HepG2 (cell line): Measurements from ENCODE around the gene GPR26. TPM values are rescaled to one million over a fixed set of nuclear protein-coding genes. Genes with fewer than 3 reads are reported as not detected.

Experiments
- ATAC-seq: fragments of 200-7000 bp; cut with Tn5 transposase; 3 replicates; pipeline ENCODE4 v1.9.1; 2020; ENCODE audit warnings: mild to moderate bottlenecking, moderate library complexity
- BruUV-seq: library from RNA; stranded (reverse); fragments of 400-500 nt; replicated peaks from 2 replicates; lab custom pipeline; 2021; lab: Mats Ljungman, UMichigan
- CTCF ChIA-PET: fragments of 300-600 bp; formaldehyde crosslinking; extraction: SDS; loops from one replicate; lab custom pipeline; 2021; ENCODE audit warnings: low total read pairs, inconsistent platforms, low intra/inter-chr PET ratio; lab: Yijun Ruan, JAX
- POLR2A ChIA-PET: fragments of 350-600 bp; sonication (Branson Sonifier 250); formaldehyde crosslinking; loops from one replicate; lab custom pipeline; 2020; ENCODE audit warnings: antibody characterized with exemption, inconsistent platforms; lab: Yijun Ruan, JAX
- DNase-seq: peaks from one replicate; pipeline ENCODE4 v3.0.0-alpha.2; 2015; ENCODE audit warnings: low spot score
- FAIRE-seq: peaks from 3 replicates; lab custom pipeline; 2011; peaks lifted over from hg19 to GRCh38; lab: Jason Lieb, UNC
- H2AFZ ChIP-seq: one replicate; pipeline ENCODE4 v1.6.1; 2011; ENCODE audit warnings: low read length, inconsistent platforms
- H3K27ac ChIP-seq: fragments of 300-600 bp; 3 replicates; pipeline ENCODE4 v1.8.0; 2011; ENCODE audit warnings: mixed run types, mild to moderate bottlenecking, mixed read lengths, low read length, inconsistent platforms; ENCODE audit not compliant: insufficient read depth; ENCODE audit errors: extremely low read length
- H3K27me3 ChIP-seq, 2 experiments: fragments of 200-600 bp in 1 of 2; 2 replicates in 1 of 2; 3 replicates in 1 of 2; pipeline versions ENCODE4 v1.6.0 to v1.8.0; 2011; ENCODE audit warnings: low read length in 2 of 2, mild to moderate bottlenecking in 2 of 2, moderate library complexity in 2 of 2, inconsistent platforms in 1 of 2; ENCODE audit not compliant: insufficient read depth in 2 of 2, control insufficient read depth in 1 of 2
- H3K36me3 ChIP-seq, 2 experiments: fragments of 200-600 bp in 1 of 2; replicated peaks in 1 of 2; 2 replicates in 1 of 2; 3 replicates in 1 of 2; pipeline versions ENCODE4 v1.5.1 to v1.8.0; 2011; ENCODE audit warnings: low read length in 2 of 2, inconsistent platforms in 1 of 2; ENCODE audit not compliant: insufficient read depth in 2 of 2, control insufficient read depth in 1 of 2
- H3K4me1 ChIP-seq: 2 replicates; pipeline ENCODE4 v1.5.1; 2012; ENCODE audit warnings: low read length, inconsistent platforms; ENCODE audit not compliant: insufficient read depth
- H3K4me2 ChIP-seq: 2 replicates; pipeline ENCODE4 v1.6.0; 2011; ENCODE audit warnings: low read depth, low read length, inconsistent platforms
- H3K4me3 ChIP-seq, 3 experiments: fragments of 200-600 bp in 1 of 3; sonication (generic), shearing (Covaris generic) in 1 of 3; replicated peaks in 1 of 3; 2 replicates each; pipeline ENCODE4 v1.5.1; 2011 to 2016; ENCODE audit warnings: low read length in 3 of 3, inconsistent platforms in 2 of 3, low read depth in 2 of 3, mild to moderate bottlenecking in 2 of 3, control low read depth in 1 of 3, mixed read lengths in 1 of 3; ENCODE audit not compliant: insufficient read depth in 1 of 3
- H3K79me2 ChIP-seq: one replicate; pipeline ENCODE4 v1.6.1; 2011; ENCODE audit warnings: low read length, inconsistent platforms; ENCODE audit not compliant: insufficient read depth
- H3K9ac ChIP-seq: 2 replicates; pipeline ENCODE4 v1.6.0; 2011; ENCODE audit warnings: mild to moderate bottlenecking, low read depth, low read length, inconsistent platforms; ENCODE audit not compliant: insufficient read depth
- H3K9me3 ChIP-seq: 2 replicates; pipeline ENCODE4 v1.5.1; 2012; ENCODE audit warnings: mild to moderate bottlenecking, low read length
- H4K20me1 ChIP-seq: 2 replicates; pipeline ENCODE4 v1.6.0; 2011; ENCODE audit warnings: inconsistent platforms, mild to moderate bottlenecking, low read length, moderate library complexity; ENCODE audit not compliant: insufficient read depth
- ELF4 ChIP-seq: sonication (generic); formaldehyde crosslinking; IDR thresholded peaks from 2 replicates; pipeline ENCODE4 v1.5.0; 2020; ENCODE audit warnings: missing genetic modification reagents, mild to moderate bottlenecking, moderate library complexity, borderline replicate concordance
- HOXA5 ChIP-seq: sonication (generic); formaldehyde crosslinking; IDR thresholded peaks from 2 replicates; pipeline ENCODE4 v1.4.0; 2020; ENCODE audit warnings: missing genetic modification reagents
- PLRG1 ChIP-seq: fragments of 450-650 bp; conservative IDR thresholded peaks from 2 replicates; pipeline ENCODE4 v1.6.1; 2016
- PRMT3 ChIP-seq: sonication (generic); formaldehyde crosslinking; IDR thresholded peaks from 2 replicates; pipeline ENCODE4 v1.8.1; 2022; ENCODE audit warnings: low read depth, mild to moderate bottlenecking, moderate library complexity, missing genetic modification reagents, borderline replicate concordance
- TFDP1 ChIP-seq: IDR thresholded peaks from 2 replicates; pipeline ENCODE4 v1.6.1; 2016; ENCODE audit warnings: missing compliant biosample characterization, missing genetic modification reagents, borderline replicate concordance
- ZNF589 ChIP-seq: sonication (generic); formaldehyde crosslinking; conservative IDR thresholded peaks from 2 replicates; pipeline ENCODE4 v1.8.0; 2022; ENCODE audit warnings: mild to moderate bottlenecking, moderate library complexity, missing genetic modification reagents
- ZSCAN31 ChIP-seq: sonication (generic); formaldehyde crosslinking; IDR thresholded peaks from 2 replicates; pipeline ENCODE4 v1.5.0; 2020; ENCODE audit warnings: low read depth, mild to moderate bottlenecking, missing genetic modification reagents
- WGBS: methylation state at CpG from one replicate; pipeline ENCODE4 v1.1.6; 2017; ENCODE audit warnings: low lambda C conversion rate; 5-methylcytosine and 5-hydroxymethylcytosine counted together
- in situ Hi-C: cut with HindIII; loops from 2 replicates; pipeline ENCODE4 v1.10.0; 2017; ENCODE audit warnings: low pct_unique_long_range_greater_than_20kb; ENCODE audit not compliant: extremely low pct_ligation_motif_present
- intact Hi-C: fragments of 100-400 bp; cut with micrococcal nuclease; formaldehyde crosslinking; loops from one replicate; pipeline ENCODE4 v1.10.0; 2022; ENCODE audit not compliant: unreplicated experiment
- polyA plus RNA-seq, 8 experiments: library from polyadenylated mRNA; depleted of rRNA in 3 of 8; stranded (reverse) in 7 of 8; unstranded in 1 of 8; fragments of >200 nt; fragmentation: Illumina TruSeq in 4 of 8; extraction: Trizol in 4 of 8; gene quantifications; 2 replicates each; pipeline versions ENCODE4 v1.2.1 to v1.2.3, GENCODE V29; 2011 to 2016; ENCODE audit warnings: low read depth in 4 of 8, missing spikeins in 1 of 8, mixed read lengths in 1 of 8; ENCODE audit not compliant: insufficient read depth in 1 of 8
- total RNA-seq, 5 experiments: library from RNA; depleted of rRNA; stranded (reverse); fragments of >200 nt; fragmentation: Illumina TruSeq; extraction: Trizol; gene quantifications; 2 replicates each; pipeline ENCODE4 v1.2.3, GENCODE V29; 2016; ENCODE audit warnings: low read depth in 1 of 5
- TF ChIP-seq, protein P1 (sequence below): IDR thresholded peaks from 2 replicates; pipeline ENCODE4 v1.6.1; 2012; ENCODE audit warnings: low read depth, low read length, improper control_type of control experiment

The GPR26 gene
- total and polyA plus RNA-seq, 2 of the 13 experiments (the other 11 are each of a cell fraction or from before 2014, with no cell fraction given), result not detected

GRCh38 chr10:123675811-123676210, 9.7 kb downstream of the GPR26 start:
- WGBS, result 0% methylated on average over 4 of the region's 4 CpGs
- Histone ChIP-seq H2AFZ (no peak overlapping the region), H3K27ac (no peak overlapping the region), H3K79me2 (no peaks in the 10 kb centered on the region), H3K4me1 (no peaks in the 10 kb centered on the region), H3K27me3 (peaks cover 2 to 19% of the 10 kb centered on the region in 2 experiments; a peak in 2 of 5 replicates), H3K36me3 (no peaks in the 10 kb centered on the region), H3K4me3 (no peak overlapping the region), H4K20me1 (no peaks in the 10 kb centered on the region), H3K4me2 (no peak overlapping the region), H3K9ac (no peak overlapping the region), H3K9me3 (no peaks in the 10 kb centered on the region)
- CTCF ChIA-PET, result no interaction called here
- intact Hi-C loops (no loop called here), in situ Hi-C loops (no loop called here)
- no TSS peak for BruUV-seq
- POLR2A ChIA-PET, result no interaction called here
- no peak for FAIRE-seq
- no peak for ATAC-seq
- TF ChIP-seq ZNF589 (CRISPR knock-in tag), result no peak
- TF ChIP-seq ELF4 (CRISPR knock-in tag), result no peak
- no peak for TF ChIP-seq ZSCAN31 (CRISPR knock-in tag)
- TF ChIP-seq PLRG1, result no peak
- DNase-seq, result no peak

DNA sequence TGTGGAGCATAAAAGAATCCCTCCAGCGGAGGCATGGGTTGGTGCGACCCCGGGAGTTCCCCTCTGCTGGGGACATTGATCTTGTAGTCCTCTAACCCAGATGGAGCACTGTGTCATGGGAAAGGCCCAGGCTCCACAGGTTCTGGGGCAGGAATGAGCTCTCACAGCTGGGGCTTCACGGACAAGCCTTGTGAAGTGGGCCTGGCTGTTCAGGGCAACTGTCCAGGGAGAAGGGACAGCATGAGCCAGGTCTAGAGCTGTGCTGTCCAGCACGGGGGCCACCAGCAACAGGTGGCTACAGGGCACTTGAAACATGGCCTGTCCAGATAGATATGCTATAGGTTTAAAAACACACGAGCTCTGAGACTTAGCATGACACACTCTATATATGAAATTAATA, 11.4 kb downstream of the GPR26 start:
- no peaks in the 10 kb centered on the region for H3K4me1 ChIP-seq
- peaks cover 2 to 17% of the 10 kb centered on the region in 2 experiments; a peak in 2 of 5 replicates for H3K27me3 ChIP-seq
- no peaks in the 10 kb centered on the region for H3K9me3 ChIP-seq
- H2AFZ ChIP-seq, result no peak overlapping the region
- no peak for FAIRE-seq
- no peak overlapping the region for H3K27ac ChIP-seq
- in situ Hi-C loops, result no loop called here
- no peak for TF ChIP-seq PRMT3 (CRISPR knock-in tag)
- TF ChIP-seq, protein P1, sequence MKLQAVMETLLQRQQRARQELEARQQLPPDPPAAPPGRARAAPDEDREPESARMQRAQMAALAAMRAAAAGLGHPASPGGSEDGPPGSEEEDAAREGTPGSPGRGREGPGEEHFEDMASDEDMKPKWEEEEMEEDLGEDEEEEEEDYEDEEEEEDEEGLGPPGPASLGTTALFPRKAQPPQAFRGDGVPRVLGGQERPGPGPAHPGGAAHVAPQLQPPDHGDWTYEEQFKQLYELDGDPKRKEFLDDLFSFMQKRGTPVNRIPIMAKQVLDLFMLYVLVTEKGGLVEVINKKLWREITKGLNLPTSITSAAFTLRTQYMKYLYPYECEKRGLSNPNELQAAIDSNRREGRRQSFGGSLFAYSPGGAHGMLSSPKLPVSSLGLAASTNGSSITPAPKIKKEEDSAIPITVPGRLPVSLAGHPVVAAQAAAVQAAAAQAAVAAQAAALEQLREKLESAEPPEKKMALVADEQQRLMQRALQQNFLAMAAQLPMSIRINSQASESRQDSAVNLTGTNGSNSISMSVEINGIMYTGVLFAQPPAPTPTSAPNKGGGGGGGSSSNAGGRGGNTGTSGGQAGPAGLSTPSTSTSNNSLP, result no peak
- TF ChIP-seq TFDP1 (CRISPR knock-in tag), result no peak
- no peak for TF ChIP-seq HOXA5 (CRISPR knock-in tag)
- no peaks in the 10 kb centered on the region for H3K79me2 ChIP-seq
- no peaks in the 10 kb centered on the region for H4K20me1 ChIP-seq
- WGBS, result 0% methylated on average over 6 of the region's 6 CpGs
- intact Hi-C loops, result no loop called here
- no TSS peak for BruUV-seq
- CTCF ChIA-PET, result no interaction called here
- H3K4me2 ChIP-seq, result no peak overlapping the region
- H3K9ac ChIP-seq, result no peak overlapping the region
- POLR2A ChIA-PET, result no interaction called here
- no peak for ATAC-seq
- no peak for DNase-seq
- H3K36me3 ChIP-seq, result no peaks in the 10 kb centered on the region
- H3K4me3 ChIP-seq, result no peak overlapping the region
